Measurements from ENCODE around the gene POLG.

POLG gene

GRCh38 chr15:89334510-89335297 is at the start of gene POLG:
Gene POLG, minus strand, starts transcription at chr15:89334824. Its CDS starts 1,070 bp downstream, at chr15:89333754.
- DNase-seq (ENCODE audit: low read depth), result peak; percentile 98

- DNase-seq (ENCODE audit: low read depth), result no peak
Measured at GRCh38 chr15:89384176-89384604, 49.6 kb upstream of the POLG start.

GRCh38 chr15:89383365-89384175 is 48.9 kb upstream of the POLG start:
- DNase-seq (ENCODE audit: low read depth), result no peak

GRCh38 chr15:89381888-89382686 is 47.5 kb upstream of the POLG start:
- DNase-seq (ENCODE audit: low read depth), result no peak

GRCh38 chr15:89381331-89381730 is 46.7 kb upstream of the POLG start:
- no peak for DNase-seq (ENCODE audit: low read depth)

GRCh38 chr15:89379818-89380217 is 45.2 kb upstream of the POLG start:
- DNase-seq (ENCODE audit: low read depth), result no peak

- DNase-seq (ENCODE audit: low read depth), result no peak
Measured at GRCh38 chr15:89379251-89379695, 44.6 kb upstream of the POLG start.

- no peak for DNase-seq (ENCODE audit: low read depth)
Measured at GRCh38 chr15:89378296-89379151, 43.9 kb upstream of the POLG start.

- no peak for DNase-seq (ENCODE audit: low read depth)
Measured at GRCh38 chr15:89377842-89378295, 43.2 kb upstream of the POLG start.

GRCh38 chr15:89377024-89377841 is 42.6 kb upstream of the POLG start:
- no peak for DNase-seq (ENCODE audit: low read depth)

DNA sequence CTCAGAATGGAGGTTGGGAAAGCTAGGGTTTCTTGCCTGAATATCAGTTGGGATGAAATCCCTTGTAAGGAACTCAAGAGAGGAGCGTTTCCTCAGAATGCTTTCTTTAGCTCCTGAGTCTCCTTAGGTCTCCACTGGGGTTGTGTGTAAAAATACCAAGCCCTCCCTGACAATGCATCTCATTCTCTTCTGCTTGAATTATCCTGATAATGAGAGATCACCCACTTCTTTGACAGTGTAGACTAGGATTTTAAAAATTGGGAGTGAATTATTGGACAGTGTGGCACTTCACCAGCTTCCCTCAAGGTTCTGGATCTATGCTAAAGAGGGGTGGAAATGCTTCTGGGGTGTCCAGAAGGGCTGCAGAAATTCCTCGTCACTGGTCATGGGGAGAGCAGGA is 41.8 kb upstream of the POLG start:
- no peak for DNase-seq (ENCODE audit: low read depth)

DNA sequence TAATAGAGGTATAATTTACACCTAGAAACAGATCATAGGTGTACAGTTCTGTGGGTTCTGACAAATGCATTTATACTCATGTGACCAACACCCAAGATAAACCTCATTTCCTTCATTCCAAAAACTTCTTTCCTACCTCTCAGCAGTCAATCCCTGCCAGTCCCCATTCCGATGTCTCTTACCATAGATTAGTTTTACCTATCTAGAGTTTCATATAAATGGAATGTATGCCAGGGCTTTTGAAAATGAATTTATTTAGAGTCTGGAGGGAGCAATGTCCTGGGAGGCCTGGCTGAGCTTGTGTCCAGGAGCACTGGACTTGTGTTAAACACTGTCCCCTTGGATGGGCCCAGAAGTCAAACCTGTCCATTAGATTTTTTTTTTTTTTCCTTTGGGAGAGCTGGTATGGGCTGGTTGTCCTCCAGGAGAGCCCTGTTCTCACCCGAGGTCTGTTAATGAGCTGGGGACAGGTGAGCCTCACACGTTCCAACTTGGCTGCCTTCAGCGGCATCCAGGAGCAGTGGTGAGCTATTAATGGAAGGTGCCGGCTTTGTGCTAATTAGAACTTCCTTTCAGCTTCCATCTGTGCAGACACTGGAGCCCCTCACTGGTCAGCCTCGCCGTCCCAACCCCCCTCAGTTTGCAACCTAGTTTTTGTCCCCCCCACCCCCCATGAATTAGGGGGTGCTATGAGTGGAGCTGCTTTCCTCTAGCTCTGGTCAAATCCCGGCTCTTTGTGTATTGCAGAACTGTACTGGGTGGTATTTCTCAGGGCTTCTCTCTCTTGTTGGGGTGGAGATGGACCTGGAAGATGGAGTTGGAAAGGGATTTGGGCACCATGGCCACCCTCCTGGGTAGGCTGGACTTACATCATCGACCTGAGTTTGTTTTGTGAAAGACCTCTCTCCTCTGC is 40.7 kb upstream of the POLG start:
- DNase-seq (ENCODE audit: low read depth), result no peak

GRCh38 chr15:89374086-89374981 is 39.7 kb upstream of the POLG start:
- no peak for DNase-seq (ENCODE audit: low read depth)

- no peak for DNase-seq (ENCODE audit: low read depth)
Measured at GRCh38 chr15:89372069-89372935, 37.7 kb upstream of the POLG start.

DNA sequence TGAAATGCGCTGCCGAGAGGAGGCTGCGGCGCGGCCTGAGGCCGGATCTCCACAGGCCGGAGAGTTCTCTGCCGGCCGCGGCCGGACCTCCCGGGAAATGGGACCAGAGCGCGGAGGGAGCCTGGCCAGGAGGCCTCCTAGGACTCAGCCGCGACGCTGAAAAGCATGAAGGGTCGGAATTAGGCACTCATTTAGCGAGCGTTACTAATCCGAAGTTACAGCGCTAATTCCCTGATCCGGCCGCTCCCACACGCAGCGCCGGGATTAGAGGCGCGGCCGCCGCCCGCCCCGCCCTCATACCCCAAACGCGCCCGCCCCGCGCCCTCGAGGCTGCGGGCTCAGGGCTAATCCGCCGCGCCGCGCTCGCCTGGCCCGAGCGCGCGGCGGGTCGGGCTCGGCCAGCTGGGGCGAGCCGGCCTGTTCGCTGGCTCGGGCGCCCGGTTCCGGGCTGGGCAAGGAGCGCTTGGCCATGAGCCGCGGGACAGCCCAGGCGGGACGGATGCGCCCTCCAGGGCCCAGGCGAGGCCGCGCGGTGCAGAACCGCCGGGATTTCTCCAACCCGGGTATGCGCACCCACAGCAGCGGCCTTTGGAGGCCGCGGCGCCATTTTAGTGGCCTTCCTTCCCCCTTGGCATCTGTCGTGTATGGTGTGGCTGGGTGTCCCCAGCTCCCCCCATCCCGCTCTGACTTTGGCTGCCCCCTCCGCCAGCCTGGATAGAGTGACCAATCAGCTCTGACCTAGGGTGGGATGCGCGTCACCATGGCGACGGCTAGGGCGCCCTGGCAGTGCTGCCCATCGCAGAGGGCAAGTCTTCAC is 36.8 kb upstream of the POLG start:
- no peak for DNase-seq (ENCODE audit: low read depth)

GRCh38 chr15:89370978-89371227 is 36.3 kb upstream of the POLG start:
- no peak for DNase-seq (ENCODE audit: low read depth)

Data from activated T-helper 1 cell treated with Interleukin-2 at 50 U/mL for 16 hours (primary cell).